Subcutaneous adipose tissue (tissue), 4 donors: ENCODE data around the gene JMJD6. TPM values are rescaled to one million over a fixed set of nuclear protein-coding genes. Genes with fewer than 3 reads are reported as not detected.

Experiments used
- total RNA-seq, 4 donors: library from RNA; depleted of rRNA; stranded (reverse); fragments of >200 nt; gene quantifications; one replicate each; pipeline ENCODE4 v1.1.0, GENCODE V29; 2016
- TF ChIP-seq, protein P1 (sequence below): fragments of 450-650 bp; IDR thresholded peaks from one replicate; pipeline ENCODE4 v1.5.1; 2016; ENCODE audit warnings: low read depth, mild to moderate bottlenecking, control low read depth, antibody characterized with exemption, moderate library complexity

JMJD6 gene
- total RNA-seq, 4 donors from 2014 or later = 17.5 to 21.8 (median 18.8) TPM

DNA sequence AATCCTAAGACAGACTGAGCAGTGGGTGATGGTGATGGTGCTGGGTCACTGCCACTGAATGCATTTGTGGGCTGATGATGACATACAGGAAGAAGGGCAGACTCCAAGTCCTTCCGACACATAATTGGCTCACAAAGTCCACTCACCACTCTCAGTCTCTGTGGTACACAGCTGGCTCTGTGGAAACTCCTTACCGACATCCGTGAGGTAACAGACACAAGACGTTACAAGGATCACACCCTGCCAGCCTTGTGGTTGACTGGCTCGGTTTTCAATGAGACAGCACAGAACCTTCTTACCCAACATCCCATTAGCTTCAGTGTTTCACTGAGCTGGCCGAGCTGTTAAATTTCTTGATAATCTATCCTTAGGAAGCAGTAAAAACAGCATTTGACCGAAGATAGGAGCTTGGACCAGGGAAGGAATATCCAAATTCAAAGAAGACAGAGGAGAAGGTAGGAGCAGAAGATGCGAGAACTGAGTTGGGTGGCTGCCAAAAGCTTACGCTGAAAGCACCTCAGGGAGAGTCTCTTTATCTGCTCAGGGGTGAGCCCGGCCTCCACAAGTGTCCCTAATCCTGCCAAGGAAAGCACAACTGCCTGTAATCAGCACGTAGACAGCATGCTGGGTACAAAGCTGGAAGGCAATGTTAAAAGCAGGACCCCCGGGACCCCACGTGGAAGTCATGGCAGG lies 10.1 kb downstream of the JMJD6 start:
- TF ChIP-seq, protein P1, sequence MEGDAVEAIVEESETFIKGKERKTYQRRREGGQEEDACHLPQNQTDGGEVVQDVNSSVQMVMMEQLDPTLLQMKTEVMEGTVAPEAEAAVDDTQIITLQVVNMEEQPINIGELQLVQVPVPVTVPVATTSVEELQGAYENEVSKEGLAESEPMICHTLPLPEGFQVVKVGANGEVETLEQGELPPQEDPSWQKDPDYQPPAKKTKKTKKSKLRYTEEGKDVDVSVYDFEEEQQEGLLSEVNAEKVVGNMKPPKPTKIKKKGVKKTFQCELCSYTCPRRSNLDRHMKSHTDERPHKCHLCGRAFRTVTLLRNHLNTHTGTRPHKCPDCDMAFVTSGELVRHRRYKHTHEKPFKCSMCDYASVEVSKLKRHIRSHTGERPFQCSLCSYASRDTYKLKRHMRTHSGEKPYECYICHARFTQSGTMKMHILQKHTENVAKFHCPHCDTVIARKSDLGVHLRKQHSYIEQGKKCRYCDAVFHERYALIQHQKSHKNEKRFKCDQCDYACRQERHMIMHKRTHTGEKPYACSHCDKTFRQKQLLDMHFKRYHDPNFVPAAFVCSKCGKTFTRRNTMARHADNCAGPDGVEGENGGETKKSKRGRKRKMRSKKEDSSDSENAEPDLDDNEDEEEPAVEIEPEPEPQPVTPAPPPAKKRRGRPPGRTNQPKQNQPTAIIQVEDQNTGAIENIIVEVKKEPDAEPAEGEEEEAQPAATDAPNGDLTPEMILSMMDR = no peak

DNA sequence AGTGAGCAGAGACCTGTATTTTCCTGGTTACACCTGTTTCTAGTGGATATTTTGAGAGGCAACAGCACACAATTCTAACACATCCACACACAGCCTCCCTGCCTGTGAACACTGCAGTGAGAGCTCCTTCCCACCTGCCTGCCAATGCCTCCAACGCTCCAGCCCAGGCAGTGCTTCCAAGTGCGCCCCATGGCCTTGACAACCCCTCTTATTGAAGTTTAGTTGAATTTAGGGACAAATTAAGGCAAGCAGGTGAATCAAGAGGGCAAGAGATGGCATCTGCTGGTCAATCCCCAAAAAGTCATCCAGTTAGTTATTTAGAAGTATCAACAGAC lies 10.9 kb downstream of the JMJD6 start:
- TF ChIP-seq, protein P1 = no peak

DNA sequence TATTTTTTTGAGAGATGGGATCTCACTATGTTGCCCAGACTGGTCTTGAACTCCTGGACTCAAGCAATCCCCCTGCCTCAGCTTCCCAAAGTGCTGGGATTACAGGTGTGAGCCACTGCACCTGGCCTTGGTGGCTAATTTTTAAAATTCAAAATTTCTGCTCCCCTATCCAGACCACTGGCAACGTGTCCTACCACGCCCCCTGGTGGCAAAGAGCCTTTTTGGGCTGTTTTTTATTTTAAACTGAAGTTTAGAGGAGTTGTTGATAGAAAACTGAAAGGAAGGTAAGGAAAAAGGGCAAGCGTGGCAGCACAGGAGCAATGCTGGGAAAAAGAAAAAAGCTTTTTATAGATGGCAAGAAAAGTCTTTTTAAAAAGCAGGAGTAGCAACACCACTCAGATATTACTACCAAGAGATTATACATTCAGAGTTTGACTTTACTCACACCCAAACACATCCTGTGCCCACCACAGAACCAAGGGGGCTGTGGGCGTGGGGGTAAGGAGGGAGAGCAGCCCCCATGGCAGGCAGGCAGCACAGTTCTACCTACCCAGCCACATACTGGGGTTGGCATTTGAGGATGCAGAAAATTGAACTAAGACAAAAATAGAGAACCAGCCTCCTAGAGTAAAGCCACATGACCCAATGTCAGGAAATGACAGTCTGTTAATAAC lies 11.4 kb downstream of the JMJD6 start:
- TF ChIP-seq, protein P1 = no peak

DNA sequence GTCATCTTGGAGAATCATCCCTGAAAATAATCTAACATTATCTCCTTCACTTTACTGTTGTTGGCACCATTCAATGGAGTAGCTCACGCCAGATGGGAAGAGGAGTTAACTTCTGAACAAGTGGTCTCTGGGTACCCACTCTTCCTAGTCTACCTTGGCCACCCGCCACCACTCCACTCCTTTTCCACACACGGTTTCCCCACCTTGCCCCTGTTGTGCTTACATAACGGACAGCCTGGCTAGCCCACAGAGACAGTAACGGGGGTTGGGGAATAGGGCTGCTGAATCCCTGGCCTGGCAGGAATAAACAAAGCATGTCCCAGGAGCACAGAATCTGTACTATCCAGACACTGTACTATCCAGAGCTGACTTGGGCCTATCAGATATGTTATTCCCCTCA lies 12.1 kb downstream of the JMJD6 start:
- TF ChIP-seq, protein P1 = no peak

DNA sequence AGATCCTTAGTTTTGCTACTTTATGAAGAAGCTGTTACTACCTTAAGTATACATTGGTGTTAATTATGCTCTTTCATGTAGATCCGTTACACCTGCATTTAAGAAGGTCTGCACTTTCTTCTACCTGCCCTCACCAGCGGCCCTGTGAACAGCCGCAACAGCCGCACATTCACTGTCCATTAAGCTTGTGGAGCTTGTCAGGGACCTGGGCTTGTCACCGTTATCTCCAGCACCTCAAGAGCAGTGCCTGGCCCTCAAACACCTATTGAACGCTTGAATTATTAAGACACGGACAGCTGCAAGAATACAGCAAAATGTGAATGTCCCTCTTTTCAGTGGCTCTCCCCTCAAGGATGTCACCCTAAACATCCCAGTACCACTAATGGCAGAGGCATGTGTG lies 12.6 kb downstream of the JMJD6 start:
- TF ChIP-seq, protein P1 = no peak

DNA sequence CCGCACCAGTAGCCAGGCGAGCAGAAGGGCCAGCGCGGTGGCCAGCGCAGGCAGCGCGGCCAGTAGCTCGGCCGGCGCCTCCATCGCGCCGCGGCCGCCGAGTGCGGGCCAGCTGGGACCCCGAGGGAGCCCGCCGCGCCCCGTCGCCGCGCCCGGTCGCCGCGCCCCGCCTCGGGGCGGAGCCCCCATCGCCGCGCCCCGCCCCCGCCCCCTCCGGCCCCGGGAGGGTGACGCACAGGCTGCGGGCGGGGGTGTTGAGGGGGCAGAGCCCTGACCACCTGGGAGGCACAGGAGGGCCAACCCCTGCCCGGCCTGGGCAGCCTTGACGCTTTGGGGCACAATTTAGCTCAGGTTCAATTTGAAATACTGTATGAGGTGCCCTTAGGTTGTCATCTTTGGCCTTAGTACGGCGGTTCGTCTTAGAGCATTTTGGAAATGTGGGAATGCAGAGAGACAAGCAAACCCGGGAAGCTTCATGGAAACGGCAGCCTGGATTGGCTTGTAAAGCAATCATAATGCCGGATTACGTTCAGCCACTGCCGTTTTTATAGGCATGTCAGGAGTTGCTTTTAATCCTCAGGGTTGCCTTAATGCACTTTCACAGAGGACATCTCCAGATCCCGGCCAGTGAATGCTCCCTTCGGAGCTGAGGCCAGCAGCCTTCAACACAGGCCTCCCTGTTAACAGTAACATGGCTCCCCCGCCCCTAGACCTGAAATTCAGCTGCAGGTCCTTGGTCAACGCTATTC lies 15.4 kb downstream of the JMJD6 start, which contains the start of gene MXRA7:
Gene MXRA7, minus strand, starts transcription at position 103 of the 749 bp plus-strand sequence. Its CDS starts 19 bp downstream, at position 84.
- TF ChIP-seq, protein P1 = no peak
